HFF-Myc (cell line): ENCODE measurements around the gene CREG1.

Source experiments
- DNase-seq: peaks from one replicate; pipeline ENCODE4 v3.0.0-alpha.2; 2011; ENCODE audit warnings: low read depth; ENCODE audit errors: extremely low read depth
- H3K4me3 ChIP-seq: replicated peaks from 2 replicates; pipeline ENCODE4 v1.5.1; 2011; ENCODE audit warnings: low read depth, mild to moderate bottlenecking, control low read depth, low read length
- TF ChIP-seq, protein P1 (sequence below): IDR thresholded peaks from 2 replicates; pipeline ENCODE4 v1.5.1; 2012; ENCODE audit warnings: mild to moderate bottlenecking, low read depth, low read length, control low read depth; ENCODE audit errors: missing control alignments

The CREG1 gene

DNA sequence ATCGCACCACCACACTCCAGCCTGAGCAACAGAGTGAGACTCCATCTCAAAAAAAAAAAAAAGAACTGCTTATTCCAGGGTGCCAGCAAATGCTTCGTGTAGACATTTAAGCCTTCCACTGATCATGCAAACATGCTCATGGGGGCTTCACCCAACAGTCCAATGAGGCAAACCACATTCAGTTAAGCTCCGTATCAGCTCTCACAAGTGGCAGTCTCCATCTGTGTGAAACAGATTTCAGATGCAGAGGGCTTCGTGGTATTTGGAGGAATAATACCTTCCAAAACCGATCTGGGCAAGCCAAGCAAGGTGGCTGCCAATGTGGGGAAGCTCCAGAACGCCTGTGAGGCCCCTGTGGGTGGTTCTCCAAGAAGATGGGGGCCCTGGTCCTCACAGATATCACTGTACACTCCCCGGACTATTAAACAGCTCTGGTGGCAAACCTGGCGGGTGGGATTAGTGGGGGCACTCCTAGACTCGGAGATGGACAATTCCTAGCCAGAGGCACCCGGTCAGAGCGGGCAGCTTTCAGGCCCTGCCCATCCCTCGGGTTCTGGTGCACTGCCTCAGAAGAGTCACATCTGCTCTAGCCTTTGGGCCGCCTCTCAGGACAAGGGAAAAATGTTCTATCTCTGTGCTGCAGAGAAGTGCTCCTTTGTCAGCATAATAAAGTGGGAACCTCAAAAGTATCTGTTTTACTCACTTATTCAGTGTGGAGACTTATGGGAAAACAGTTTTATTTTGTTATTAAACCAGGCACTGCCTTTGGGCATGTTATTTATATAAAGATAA is 10.2 kb downstream of the CREG1 start:
- H3K4me3 ChIP-seq: no peak overlapping the region
- TF ChIP-seq, protein P1, sequence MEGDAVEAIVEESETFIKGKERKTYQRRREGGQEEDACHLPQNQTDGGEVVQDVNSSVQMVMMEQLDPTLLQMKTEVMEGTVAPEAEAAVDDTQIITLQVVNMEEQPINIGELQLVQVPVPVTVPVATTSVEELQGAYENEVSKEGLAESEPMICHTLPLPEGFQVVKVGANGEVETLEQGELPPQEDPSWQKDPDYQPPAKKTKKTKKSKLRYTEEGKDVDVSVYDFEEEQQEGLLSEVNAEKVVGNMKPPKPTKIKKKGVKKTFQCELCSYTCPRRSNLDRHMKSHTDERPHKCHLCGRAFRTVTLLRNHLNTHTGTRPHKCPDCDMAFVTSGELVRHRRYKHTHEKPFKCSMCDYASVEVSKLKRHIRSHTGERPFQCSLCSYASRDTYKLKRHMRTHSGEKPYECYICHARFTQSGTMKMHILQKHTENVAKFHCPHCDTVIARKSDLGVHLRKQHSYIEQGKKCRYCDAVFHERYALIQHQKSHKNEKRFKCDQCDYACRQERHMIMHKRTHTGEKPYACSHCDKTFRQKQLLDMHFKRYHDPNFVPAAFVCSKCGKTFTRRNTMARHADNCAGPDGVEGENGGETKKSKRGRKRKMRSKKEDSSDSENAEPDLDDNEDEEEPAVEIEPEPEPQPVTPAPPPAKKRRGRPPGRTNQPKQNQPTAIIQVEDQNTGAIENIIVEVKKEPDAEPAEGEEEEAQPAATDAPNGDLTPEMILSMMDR: no peak
- no peak for DNase-seq

DNA sequence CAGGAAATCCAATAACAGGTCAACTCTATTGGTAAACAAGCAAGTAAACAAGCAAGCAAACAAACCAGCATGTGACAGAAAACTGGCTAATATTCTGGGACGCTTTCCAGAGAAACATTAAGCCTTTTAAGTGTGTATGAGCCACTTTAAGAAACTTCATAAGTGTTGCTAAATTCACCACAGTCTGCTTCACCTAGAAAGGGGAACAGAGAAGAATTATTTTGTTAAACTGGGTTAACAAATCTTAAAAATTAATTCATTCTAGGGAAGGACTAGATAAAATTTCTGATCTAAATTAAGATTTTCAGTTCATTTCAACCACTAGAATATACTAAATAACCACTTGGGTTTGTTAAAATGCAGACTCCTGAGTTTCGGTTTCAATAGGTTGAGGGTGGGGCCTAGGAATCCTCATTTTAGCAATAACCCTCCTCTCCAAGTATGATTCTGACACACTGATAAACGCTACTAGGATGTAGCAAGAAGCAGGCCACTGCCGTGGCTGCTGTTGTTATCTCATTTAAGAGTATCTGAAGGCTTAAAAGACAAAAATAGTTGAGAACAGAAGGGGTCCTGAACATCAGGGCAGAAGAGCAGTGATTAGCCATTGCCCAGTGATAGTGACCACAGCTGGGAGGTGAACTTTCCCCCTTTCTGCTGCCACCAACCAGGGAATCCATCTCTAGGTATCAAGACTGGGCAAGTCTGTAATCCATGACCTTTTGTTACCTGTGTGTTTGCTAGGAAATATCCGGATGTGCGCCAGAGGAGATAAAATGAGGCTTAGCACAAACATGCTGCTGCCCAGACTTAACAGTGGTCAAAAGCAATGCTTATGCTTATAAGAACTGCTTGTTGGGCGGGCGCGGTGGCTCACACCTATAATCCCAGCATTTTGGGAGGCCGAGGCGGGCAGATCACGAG is 11.2 kb downstream of the CREG1 start:
- DNase-seq: no peak
- TF ChIP-seq, protein P1: no peak
- H3K4me3 ChIP-seq: no peak overlapping the region

DNA sequence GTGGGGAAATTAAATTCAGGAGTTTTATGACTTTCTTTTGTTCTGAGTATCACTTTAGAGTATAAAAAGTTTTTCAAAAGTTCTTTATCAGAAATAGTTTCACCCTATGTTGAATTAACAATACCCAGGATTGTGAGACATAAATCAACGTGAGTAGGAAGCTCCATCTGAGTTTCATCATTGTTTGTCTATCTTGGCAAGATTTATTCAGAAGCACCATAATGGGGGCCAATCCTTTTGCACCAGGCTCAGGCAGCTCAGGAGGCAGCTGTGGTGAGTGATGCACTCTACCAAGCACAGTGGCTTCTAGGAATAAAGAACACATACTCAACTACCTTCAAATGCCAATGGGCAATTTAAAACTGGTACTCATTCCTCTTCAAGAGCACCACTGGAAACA is 12.0 kb downstream of the CREG1 start:
- H3K4me3 ChIP-seq: no peak overlapping the region
- DNase-seq: no peak
- TF ChIP-seq, protein P1: no peak

DNA sequence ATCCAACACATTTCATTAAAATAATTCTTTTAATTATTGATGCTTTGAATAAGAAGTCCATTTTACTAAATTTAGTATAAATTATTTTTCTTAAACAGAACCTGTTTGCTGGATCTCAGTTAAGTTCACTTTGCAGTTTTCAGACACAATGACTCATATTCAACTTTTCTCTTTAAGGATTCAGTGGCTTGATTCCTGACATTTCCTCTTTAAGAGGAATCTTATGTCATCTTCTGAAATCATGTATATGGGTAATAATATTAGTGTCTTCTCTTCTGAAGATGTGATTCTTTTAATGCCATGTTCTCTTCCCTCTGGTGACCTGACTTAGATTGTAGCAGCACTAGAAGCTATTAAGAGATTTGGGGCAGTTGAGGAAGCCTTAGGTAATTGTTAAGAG is 12.6 kb downstream of the CREG1 start:
- TF ChIP-seq, protein P1: no peak
- no peak overlapping the region for H3K4me3 ChIP-seq
- DNase-seq: no peak

DNA sequence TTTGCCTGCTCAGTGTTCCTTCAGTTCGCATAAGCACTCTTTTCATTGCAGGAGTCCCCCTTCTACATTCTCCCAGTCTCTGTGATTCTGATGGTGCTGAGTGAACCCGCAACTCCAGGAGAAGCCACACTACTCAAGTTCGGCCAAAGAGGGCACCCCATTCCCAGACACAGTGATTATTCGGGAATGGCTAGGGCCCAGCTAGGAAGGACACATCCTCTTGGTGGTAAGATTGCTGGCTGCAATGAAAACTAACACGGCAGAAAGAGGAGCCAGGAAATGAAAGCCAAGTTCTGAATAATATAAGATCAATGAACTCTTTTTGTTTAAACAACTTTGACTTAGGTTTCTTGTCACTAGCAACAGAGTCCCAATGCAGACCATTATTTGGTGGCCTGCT is 14.9 kb downstream of the CREG1 start:
- TF ChIP-seq, protein P1: no peak
- no peak overlapping the region for H3K4me3 ChIP-seq
- no peak for DNase-seq

DNA sequence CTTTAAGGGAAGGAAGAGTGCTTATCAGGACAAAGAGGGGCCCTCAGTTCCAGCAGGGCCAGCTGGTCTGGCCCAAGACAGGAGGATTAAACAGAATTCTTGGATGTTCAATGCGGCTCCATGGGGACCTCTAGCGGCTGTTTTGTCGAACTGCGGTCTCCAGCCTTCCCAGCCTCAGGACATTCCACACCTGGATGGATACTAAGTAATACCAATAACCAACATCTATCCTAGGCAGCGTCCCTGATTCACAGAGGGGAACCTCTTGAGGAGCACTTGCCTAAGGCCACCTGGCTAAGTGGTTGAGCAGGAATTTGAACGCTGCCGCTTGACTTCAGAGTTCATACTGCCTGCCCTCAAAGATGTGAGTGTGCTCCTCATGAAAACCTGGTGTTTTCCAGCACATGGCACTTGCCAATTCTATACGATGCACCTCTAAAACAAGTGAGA is 19.7 kb downstream of the CREG1 start:
- DNase-seq: peak; percentile 24
- TF ChIP-seq, protein P1: peak; percentile 90
- no peak overlapping the region for H3K4me3 ChIP-seq
